Liver (tissue), 9 donors: ENCODE data around the gene DIABLO. TPM values are rescaled to one million over a fixed set of nuclear protein-coding genes. Genes with fewer than 3 reads are reported as not detected.

Source experiments
- DNase-seq: peaks from one replicate; pipeline ENCODE4 v3.0.0-alpha.2; 2017; ENCODE audit warnings: low spot score
- H3K27ac ChIP-seq, 2 donors: one replicate each; pipeline ENCODE4 v1.7.0; 2013; ENCODE audit warnings: inconsistent platforms in 2 of 2, low read length in 2 of 2, control low read depth in 1 of 2, low read depth in 1 of 2, mild to moderate bottlenecking in 1 of 2
- H3K27me3 ChIP-seq, 4 donors: one replicate each; pipeline versions ENCODE4 v1.6.1 to v1.7.0; 2013; ENCODE audit warnings: low read length in 3 of 4, inconsistent platforms in 1 of 4, mild to moderate bottlenecking in 1 of 4, moderate library complexity in 1 of 4; ENCODE audit not compliant: control insufficient read depth in 4 of 4, insufficient read depth in 4 of 4
- H3K36me3 ChIP-seq, 4 donors: one replicate each; pipeline versions ENCODE4 v1.6.1 to v1.7.0; 2013; ENCODE audit warnings: low read length in 3 of 4, mild to moderate bottlenecking in 3 of 4, low read depth in 1 of 4, moderate library complexity in 1 of 4; ENCODE audit not compliant: control insufficient read depth in 4 of 4, insufficient read depth in 3 of 4
- H3K4me1 ChIP-seq, 4 donors: one replicate each; pipeline versions ENCODE4 v1.6.1 to v1.7.0; 2013; ENCODE audit warnings: low read length in 3 of 4, mild to moderate bottlenecking in 3 of 4, moderate library complexity in 1 of 4; ENCODE audit not compliant: control insufficient read depth in 4 of 4, insufficient read depth in 4 of 4
- H3K4me3 ChIP-seq, 3 donors: one replicate each; pipeline versions ENCODE4 v1.6.1 to v1.7.0; 2013; ENCODE audit warnings: low read length in 3 of 3, control low read depth in 1 of 3, low read depth in 1 of 3, mild to moderate bottlenecking in 1 of 3
- H3K9ac ChIP-seq, 2 donors: one replicate each; pipeline ENCODE4 v1.7.0; 2013; ENCODE audit warnings: low read length in 2 of 2, mild to moderate bottlenecking in 2 of 2, moderate library complexity in 2 of 2, control low read depth in 1 of 2, low read depth in 1 of 2
- H3K9me3 ChIP-seq, 4 donors: one replicate each; pipeline versions ENCODE4 v1.6.1 to v1.7.0; 2013; ENCODE audit warnings: low read length in 3 of 4; ENCODE audit not compliant: control insufficient read depth in 4 of 4
- ATF3 ChIP-seq: IDR thresholded peaks from 2 replicates; pipeline ENCODE4 v1.6.1; 2016; ENCODE audit warnings: antibody characterized with exemption
- EGR1 ChIP-seq, 2 donors: IDR thresholded peaks; 2 replicates each; pipeline ENCODE4 v1.6.1; 2016 to 2018; ENCODE audit warnings: antibody characterized with exemption in 2 of 2, low read depth in 2 of 2
- FOXA1 ChIP-seq: IDR thresholded peaks from 2 replicates; pipeline ENCODE4 v1.6.1; 2016; ENCODE audit warnings: antibody characterized with exemption
- FOXA2 ChIP-seq: IDR thresholded peaks from 2 replicates; pipeline ENCODE4 v1.6.1; 2016; ENCODE audit warnings: antibody characterized with exemption
- GABPA ChIP-seq, 2 donors: IDR thresholded peaks in 1 of 2; conservative IDR thresholded peaks in 1 of 2; 2 replicates each; pipeline ENCODE4 v1.6.1; 2016; ENCODE audit warnings: antibody characterized with exemption in 2 of 2, mild to moderate bottlenecking in 1 of 2, moderate library complexity in 1 of 2
- HNF4G ChIP-seq: IDR thresholded peaks from 2 replicates; pipeline ENCODE4 v1.6.1; 2016; ENCODE audit warnings: antibody characterized with exemption
- JUND ChIP-seq, 2 donors: IDR thresholded peaks; 2 replicates each; pipeline ENCODE4 v1.6.1; 2016; ENCODE audit warnings: antibody characterized with exemption in 2 of 2
- NR2F2 ChIP-seq: IDR thresholded peaks from 2 replicates; pipeline ENCODE4 v1.6.1; 2016; ENCODE audit warnings: antibody characterized with exemption
- RAD21 ChIP-seq, 2 donors: IDR thresholded peaks; 2 replicates each; pipeline ENCODE4 v1.6.1; 2016; ENCODE audit warnings: antibody characterized with exemption in 2 of 2, mild to moderate bottlenecking in 2 of 2
- RXRA ChIP-seq, 2 donors: IDR thresholded peaks; 2 replicates each; pipeline ENCODE4 v1.6.1; 2017 to 2018; ENCODE audit warnings: antibody characterized with exemption in 2 of 2, mild to moderate bottlenecking in 1 of 2
- SP1 ChIP-seq: IDR thresholded peaks from 2 replicates; pipeline ENCODE4 v1.6.1; 2018; ENCODE audit warnings: antibody characterized with exemption, mild to moderate bottlenecking
- TAF1 ChIP-seq: conservative IDR thresholded peaks from 2 replicates; pipeline ENCODE4 v1.6.1; 2016; ENCODE audit warnings: antibody characterized with exemption, mild to moderate bottlenecking
- YY1 ChIP-seq: IDR thresholded peaks from 2 replicates; pipeline ENCODE4 v1.6.1; 2016; ENCODE audit warnings: antibody characterized with exemption, mild to moderate bottlenecking
- ZBTB33 ChIP-seq: IDR thresholded peaks from 2 replicates; pipeline ENCODE4 v1.6.1; 2016; ENCODE audit warnings: antibody characterized with exemption
- WGBS: extraction: QIAGEN DNeasy Blood & Tissue Kit; methylation state at CpG from one replicate; pipeline ENCODE4 v1.1.7; 2013; 5-methylcytosine and 5-hydroxymethylcytosine counted together
- polyA plus RNA-seq, 2 donors: library from polyadenylated mRNA; stranded (reverse) in 1 of 2; unstranded in 1 of 2; fragments of 200-250 nt in 1 of 2; fragments of >200 nt in 1 of 2; fragmentation: Nextera tagmentation in 1 of 2; extraction: Ambion mirVana in 1 of 2; gene quantifications; one replicate each; pipeline versions ENCODE4 v1.2.1 to v1.2.3, GENCODE V29; 2013 to 2015
- total RNA-seq, 2 donors: library from RNA; depleted of rRNA; stranded (reverse); fragments of >200 nt; gene quantifications; one replicate each; pipeline ENCODE4 v1.2.3, GENCODE V29; 2014
- TF ChIP-seq, protein P1 (sequence below): fragments of 150-350 bp; IDR thresholded peaks from 2 replicates; pipeline ENCODE4 v1.5.1; 2017; ENCODE audit warnings: improper control_type of control experiment, low read depth, low read length; ENCODE audit not compliant: missing input control
- TF ChIP-seq, protein P2 (sequence below): IDR thresholded peaks from 2 replicates; pipeline ENCODE4 v1.6.1; 2016; ENCODE audit warnings: antibody characterized with exemption, mild to moderate bottlenecking
- donor health status: healthy.
- donor health status: healthy.
- donor health status: healthy.
- donor health status: healthy.
- donor health status: healthy.

The DIABLO gene
- total and polyA plus RNA-seq, 4 donors, result 20.4 to 34.4 (median 28.5) TPM

DNA sequence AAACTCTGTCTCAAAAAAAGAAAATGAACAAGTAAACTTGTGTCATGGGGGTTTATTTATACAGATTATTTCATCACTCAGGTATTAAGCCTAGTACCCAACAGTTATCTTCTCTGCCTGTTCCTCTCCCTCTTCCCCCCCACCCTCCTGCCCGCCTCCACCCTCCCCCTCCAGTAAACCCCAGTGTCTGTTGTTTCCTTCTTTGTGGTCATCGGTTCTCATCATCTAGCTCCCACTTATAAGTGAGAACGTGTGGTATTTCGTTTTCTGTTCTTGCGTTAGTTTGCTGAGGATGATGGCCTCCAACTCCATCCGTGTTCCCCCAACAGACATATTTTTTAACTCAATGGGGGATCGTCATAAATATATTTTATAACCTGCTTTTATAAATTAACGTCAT, 64.2 kb downstream of the DIABLO start (continued):
- no peak for TF ChIP-seq GABPA (IDR thresholded peaks at IDR 0.05 in 1 of 2, conservative IDR thresholded peaks at IDR 0.05 in 1 of 2)
- TF ChIP-seq YY1, result no peak
- TF ChIP-seq NR2F2, result no peak
- no peak for TF ChIP-seq SP1
- no peak for TF ChIP-seq JUND (IDR thresholded peaks at IDR 0.05)

DNA sequence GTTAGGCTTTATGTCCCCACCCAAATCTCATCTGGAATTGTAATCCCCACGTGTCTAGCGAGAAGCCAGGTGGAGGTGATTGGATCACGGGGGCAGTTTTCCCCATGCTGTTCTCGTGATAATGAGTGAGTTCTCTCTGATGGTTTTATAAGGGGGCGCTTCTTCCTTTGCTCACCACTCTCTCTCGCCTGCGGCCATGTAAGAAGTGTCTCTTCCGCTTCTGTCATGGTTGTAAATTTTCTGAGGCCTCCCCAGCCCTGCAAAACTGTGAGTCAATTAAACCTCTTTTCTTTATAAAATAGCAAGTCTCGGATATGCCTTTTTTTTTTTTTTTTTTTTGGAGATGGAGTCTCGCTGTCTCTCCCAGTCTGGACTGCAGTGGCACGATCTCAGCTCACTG, 65.1 kb downstream of the DIABLO start:
- Histone ChIP-seq H3K9me3 (no peaks in the 10 kb centered on the region), H3K4me3 (no peak overlapping the region), H3K4me1 (no peaks in the 10 kb centered on the region), H3K9ac (no peak overlapping the region), H3K36me3 (no peaks in the 10 kb centered on the region), H3K27ac (no peak overlapping the region), H3K27me3 (no peaks in the 10 kb centered on the region)
- DNase-seq, result no peak
- TF ChIP-seq, protein P1, sequence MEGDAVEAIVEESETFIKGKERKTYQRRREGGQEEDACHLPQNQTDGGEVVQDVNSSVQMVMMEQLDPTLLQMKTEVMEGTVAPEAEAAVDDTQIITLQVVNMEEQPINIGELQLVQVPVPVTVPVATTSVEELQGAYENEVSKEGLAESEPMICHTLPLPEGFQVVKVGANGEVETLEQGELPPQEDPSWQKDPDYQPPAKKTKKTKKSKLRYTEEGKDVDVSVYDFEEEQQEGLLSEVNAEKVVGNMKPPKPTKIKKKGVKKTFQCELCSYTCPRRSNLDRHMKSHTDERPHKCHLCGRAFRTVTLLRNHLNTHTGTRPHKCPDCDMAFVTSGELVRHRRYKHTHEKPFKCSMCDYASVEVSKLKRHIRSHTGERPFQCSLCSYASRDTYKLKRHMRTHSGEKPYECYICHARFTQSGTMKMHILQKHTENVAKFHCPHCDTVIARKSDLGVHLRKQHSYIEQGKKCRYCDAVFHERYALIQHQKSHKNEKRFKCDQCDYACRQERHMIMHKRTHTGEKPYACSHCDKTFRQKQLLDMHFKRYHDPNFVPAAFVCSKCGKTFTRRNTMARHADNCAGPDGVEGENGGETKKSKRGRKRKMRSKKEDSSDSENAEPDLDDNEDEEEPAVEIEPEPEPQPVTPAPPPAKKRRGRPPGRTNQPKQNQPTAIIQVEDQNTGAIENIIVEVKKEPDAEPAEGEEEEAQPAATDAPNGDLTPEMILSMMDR, result no peak
- no peak for TF ChIP-seq ZBTB33
- TF ChIP-seq, protein P2, sequence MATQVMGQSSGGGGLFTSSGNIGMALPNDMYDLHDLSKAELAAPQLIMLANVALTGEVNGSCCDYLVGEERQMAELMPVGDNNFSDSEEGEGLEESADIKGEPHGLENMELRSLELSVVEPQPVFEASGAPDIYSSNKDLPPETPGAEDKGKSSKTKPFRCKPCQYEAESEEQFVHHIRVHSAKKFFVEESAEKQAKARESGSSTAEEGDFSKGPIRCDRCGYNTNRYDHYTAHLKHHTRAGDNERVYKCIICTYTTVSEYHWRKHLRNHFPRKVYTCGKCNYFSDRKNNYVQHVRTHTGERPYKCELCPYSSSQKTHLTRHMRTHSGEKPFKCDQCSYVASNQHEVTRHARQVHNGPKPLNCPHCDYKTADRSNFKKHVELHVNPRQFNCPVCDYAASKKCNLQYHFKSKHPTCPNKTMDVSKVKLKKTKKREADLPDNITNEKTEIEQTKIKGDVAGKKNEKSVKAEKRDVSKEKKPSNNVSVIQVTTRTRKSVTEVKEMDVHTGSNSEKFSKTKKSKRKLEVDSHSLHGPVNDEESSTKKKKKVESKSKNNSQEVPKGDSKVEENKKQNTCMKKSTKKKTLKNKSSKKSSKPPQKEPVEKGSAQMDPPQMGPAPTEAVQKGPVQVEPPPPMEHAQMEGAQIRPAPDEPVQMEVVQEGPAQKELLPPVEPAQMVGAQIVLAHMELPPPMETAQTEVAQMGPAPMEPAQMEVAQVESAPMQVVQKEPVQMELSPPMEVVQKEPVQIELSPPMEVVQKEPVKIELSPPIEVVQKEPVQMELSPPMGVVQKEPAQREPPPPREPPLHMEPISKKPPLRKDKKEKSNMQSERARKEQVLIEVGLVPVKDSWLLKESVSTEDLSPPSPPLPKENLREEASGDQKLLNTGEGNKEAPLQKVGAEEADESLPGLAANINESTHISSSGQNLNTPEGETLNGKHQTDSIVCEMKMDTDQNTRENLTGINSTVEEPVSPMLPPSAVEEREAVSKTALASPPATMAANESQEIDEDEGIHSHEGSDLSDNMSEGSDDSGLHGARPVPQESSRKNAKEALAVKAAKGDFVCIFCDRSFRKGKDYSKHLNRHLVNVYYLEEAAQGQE, result no peak
- no peak for TF ChIP-seq NR2F2
- TF ChIP-seq EGR1 (IDR thresholded peaks at IDR 0.05; ENCODE audit: low read depth in 2 of 2), result no peak
- TF ChIP-seq FOXA1, result no peak
- TF ChIP-seq JUND (IDR thresholded peaks at IDR 0.05), result no peak
- no peak for TF ChIP-seq GABPA (IDR thresholded peaks at IDR 0.05 in 1 of 2, conservative IDR thresholded peaks at IDR 0.05 in 1 of 2)
- no peak for TF ChIP-seq RAD21 (IDR thresholded peaks at IDR 0.05)
- TF ChIP-seq RXRA (IDR thresholded peaks at IDR 0.05), result no peak
- TF ChIP-seq HNF4G, result no peak
- TF ChIP-seq FOXA2, result no peak
- TF ChIP-seq SP1, result no peak
- TF ChIP-seq TAF1, result no peak
- no peak for TF ChIP-seq YY1
- no peak for TF ChIP-seq ATF3
- 89% methylated on average over 11 of the region's 11 CpGs for WGBS
